Body of pancreas (tissue), 4 donors: ENCODE data around the gene UBE3B. TPM values are rescaled to one million over a fixed set of nuclear protein-coding genes. Genes with fewer than 3 reads are reported as not detected.

Source experiments
- ATAC-seq: fragments of 150-250 bp; one replicate; pipeline ENCODE4 v1.9.1; 2016
- DNase-seq, 4 donors: peaks; one replicate each; pipeline ENCODE4 v3.0.0-alpha.2; 2019
- H3K27ac ChIP-seq, 4 donors: fragments of 200-600 bp; sonication (generic); 1 replicate in 3 of 4; 2 replicates in 1 of 4; pipeline versions ENCODE4 v1.5.1 to v1.6.1; 2016 to 2019; ENCODE audit warnings: mild to moderate bottlenecking in 1 of 4, mixed read lengths in 1 of 4, moderate library complexity in 1 of 4
- H3K27me3 ChIP-seq, 2 donors: fragments of 200-600 bp; sonication (generic); one replicate each; pipeline ENCODE4 v1.6.0; 2016; ENCODE audit warnings: mild to moderate bottlenecking in 1 of 2
- H3K36me3 ChIP-seq, 2 donors: fragments of 200-600 bp; sonication (generic); replicated peaks in 1 of 2; 2 replicates each; pipeline ENCODE4 v1.5.1; 2016; ENCODE audit warnings: low read depth in 2 of 2; ENCODE audit not compliant: insufficient read depth in 1 of 2
- H3K4me1 ChIP-seq: fragments of 200-600 bp; sonication (generic); one replicate; pipeline ENCODE4 v1.6.0; 2016
- H3K4me3 ChIP-seq, 2 donors: fragments of 200-600 bp; sonication (generic); 1 replicate in 1 of 2; 2 replicates in 1 of 2; pipeline ENCODE4 v1.5.1; 2016 to 2019
- H3K9me3 ChIP-seq, 3 donors: fragments of 200-600 bp; sonication (generic); 1 replicate in 2 of 3; 2 replicates in 1 of 3; pipeline ENCODE4 v1.5.1; 2016
- POLR2A ChIP-seq, 3 donors: fragments of 450-650 bp; IDR thresholded peaks; one replicate each; pipeline ENCODE4 v1.6.1; 2016; ENCODE audit warnings: antibody characterized with exemption in 3 of 3, mild to moderate bottlenecking in 2 of 3
- WGBS, 2 donors: methylation state at CpG; one replicate each; pipeline ENCODE4 v1.1.5; 2017; 5-methylcytosine and 5-hydroxymethylcytosine counted together
- intact Hi-C: fragments of 100-400 bp; cut with DNase I; formaldehyde crosslinking; loops from one replicate; pipeline ENCODE4 v1.15.1; 2023
- total RNA-seq, 2 donors: library from RNA; depleted of rRNA; stranded (reverse); fragments of >200 nt; gene quantifications; one replicate each; pipeline ENCODE4 v1.1.0, GENCODE V29; 2016
- TF ChIP-seq, protein P1 (sequence below), 7 experiments: fragments of 450-650 bp in 4 of 7; fragments of 200-600 bp in 3 of 7; sonication (generic) in 3 of 7; IDR thresholded peaks; one replicate each; pipeline ENCODE4 v1.5.1; 2016 to 2019; ENCODE audit warnings: antibody characterized with exemption in 7 of 7

Gene UBE3B
- total RNA-seq, 2 donors from 2014 or later, result 18.9 to 33.9 TPM

DNA sequence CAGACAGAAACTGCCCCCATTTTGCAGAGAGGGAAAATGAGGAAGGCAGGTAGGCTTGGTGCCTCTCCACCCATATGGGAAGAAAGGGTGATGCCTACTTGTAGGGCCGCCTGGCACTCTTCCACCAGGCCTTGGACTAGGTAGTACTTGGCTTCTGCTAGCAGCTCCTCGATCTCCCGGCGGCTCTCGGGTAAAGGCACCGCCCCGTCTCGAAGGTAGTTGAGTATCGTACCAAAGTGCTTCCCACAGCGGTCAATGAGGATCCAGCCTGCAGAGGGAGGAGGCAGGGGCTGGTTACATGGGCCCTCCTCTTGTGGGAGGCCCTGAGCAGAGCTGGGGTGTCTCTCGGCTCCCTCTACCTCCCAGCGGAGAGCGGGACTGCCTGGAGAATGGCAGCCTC is 16.9 kb upstream of the UBE3B start:
- Histone ChIP-seq H3K4me1 (peaks cover 37% of the 10 kb centered on the region), H3K36me3 (peaks cover 0 to 7% of the 10 kb centered on the region in 2 donors), H3K9me3 (no peaks in the 10 kb centered on the region), H3K27me3 (no peaks in the 10 kb centered on the region), H3K27ac (peak overlapping the region; percentile 12 to 86 (median 72)), H3K4me3 (no peak overlapping the region)
- TF ChIP-seq, protein P1, sequence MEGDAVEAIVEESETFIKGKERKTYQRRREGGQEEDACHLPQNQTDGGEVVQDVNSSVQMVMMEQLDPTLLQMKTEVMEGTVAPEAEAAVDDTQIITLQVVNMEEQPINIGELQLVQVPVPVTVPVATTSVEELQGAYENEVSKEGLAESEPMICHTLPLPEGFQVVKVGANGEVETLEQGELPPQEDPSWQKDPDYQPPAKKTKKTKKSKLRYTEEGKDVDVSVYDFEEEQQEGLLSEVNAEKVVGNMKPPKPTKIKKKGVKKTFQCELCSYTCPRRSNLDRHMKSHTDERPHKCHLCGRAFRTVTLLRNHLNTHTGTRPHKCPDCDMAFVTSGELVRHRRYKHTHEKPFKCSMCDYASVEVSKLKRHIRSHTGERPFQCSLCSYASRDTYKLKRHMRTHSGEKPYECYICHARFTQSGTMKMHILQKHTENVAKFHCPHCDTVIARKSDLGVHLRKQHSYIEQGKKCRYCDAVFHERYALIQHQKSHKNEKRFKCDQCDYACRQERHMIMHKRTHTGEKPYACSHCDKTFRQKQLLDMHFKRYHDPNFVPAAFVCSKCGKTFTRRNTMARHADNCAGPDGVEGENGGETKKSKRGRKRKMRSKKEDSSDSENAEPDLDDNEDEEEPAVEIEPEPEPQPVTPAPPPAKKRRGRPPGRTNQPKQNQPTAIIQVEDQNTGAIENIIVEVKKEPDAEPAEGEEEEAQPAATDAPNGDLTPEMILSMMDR (IDR thresholded peaks at IDR 0.05), result no peak
- no peak for TF ChIP-seq POLR2A (IDR thresholded peaks at IDR 0.05)
- ATAC-seq, result no peak
- peak in 1 of 4 donors; percentile 23 for DNase-seq
- intact Hi-C loops, result no loop called here
- WGBS, 2 donors, result 91% methylated on average over 13 of the region's 13 CpGs; no CpG with 5 or more reads in 1 of the 2 donors

DNA sequence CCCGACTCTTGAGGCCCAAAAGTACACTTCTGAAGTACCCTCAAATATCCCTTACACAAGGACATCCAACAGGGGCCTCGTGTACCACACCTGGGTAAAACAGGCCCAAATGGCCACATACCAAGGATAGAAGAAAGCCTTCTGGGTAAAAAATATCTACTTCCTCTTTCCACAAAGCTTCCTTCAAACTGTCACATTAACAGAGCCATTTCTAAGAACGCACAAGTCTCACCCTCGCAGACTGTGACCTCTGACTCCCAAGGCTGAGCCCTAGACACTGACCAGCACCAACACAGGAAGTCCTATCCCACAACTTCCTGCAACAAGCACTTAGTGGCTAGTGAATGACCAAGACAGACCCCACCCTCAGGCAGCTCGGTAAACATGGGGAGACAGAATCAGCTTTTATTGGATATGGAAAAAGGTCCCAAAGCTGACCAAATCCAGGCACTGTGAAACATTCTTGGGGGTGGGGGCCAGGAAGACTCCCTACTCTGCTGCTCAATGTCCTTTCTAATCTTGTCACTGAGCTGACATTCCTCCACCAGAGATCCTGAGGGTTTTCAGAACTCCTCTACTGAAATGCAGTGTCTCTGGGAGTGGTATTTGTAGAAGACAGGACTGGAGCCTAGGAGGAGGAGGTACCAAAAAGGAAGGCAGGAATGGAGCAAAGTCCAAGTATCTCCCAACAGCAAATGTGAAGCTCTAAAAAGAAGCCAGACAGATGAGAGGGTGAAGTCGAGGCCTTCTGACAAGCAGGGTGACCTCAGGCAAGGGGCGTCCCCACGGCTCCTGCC is 16.2 kb upstream of the UBE3B start:
- peak overlapping the region; percentile 18 to 86 (median 72) for H3K27ac ChIP-seq
- ATAC-seq, result peak; percentile 19
- no peaks in the 10 kb centered on the region for H3K9me3 ChIP-seq
- no peaks in the 10 kb centered on the region for H3K27me3 ChIP-seq
- peak in 2 of 4 donors; percentile 22 to 64 for DNase-seq
- H3K4me3 ChIP-seq, result no peak overlapping the region
- H3K36me3 ChIP-seq, result peaks cover 0 to 2% of the 10 kb centered on the region in 2 donors
- H3K4me1 ChIP-seq, result peaks cover 37% of the 10 kb centered on the region
- 64 to 88% methylated on average over 6 to 8 of the region's 8 CpGs for WGBS, 2 donors
- no peak for TF ChIP-seq POLR2A (IDR thresholded peaks at IDR 0.05)
- TF ChIP-seq, protein P1 (IDR thresholded peaks at IDR 0.05), result no peak
- intact Hi-C loops, result no loop called here

DNA sequence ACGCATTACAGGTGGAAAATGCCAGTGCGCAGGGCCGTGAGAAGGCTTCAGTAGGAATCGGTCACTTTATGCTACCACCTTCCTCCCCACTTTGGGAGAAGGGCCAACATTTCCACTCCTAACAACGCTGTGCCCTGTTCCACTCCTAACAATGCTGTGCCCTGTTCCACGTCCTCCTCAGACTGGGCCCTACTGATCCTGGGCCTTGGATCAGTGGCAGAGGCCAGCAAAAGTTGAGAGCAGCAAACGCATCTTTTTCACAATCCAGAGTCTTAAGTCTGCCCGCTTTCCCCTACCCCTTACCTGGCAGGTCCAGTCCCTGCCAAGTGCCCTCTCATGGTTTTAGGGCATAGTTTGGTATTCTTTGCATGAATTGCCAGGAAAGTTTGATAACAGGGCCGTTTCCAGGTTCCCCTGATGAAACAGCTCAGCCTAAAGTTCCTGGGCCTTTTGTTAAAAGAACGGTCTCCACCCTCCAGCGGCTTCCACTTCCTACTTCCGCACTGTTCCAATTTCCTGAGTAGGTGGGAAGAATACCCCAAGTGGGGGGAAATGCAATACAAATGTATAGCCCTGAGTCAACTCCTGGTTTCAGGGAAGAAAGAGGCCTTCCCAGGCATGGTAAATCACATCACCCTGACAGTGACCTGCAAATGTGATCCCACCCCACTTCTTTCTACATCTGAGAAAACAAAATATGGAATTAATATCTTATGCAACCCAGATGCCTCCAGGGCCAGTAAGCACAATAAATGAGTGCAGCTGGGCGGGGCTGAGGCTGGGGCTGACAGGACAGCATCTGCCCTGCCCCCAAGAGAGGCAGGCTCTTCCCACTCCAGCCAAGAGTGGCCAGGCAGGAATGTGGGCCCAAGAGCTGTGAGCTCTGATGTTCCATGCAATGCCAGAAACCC is 15.3 kb upstream of the UBE3B start:
- Histone ChIP-seq H3K9me3 (no peaks in the 10 kb centered on the region), H3K4me1 (peaks cover 41% of the 10 kb centered on the region), H3K27me3 (no peaks in the 10 kb centered on the region), H3K27ac (peak overlapping the region; percentile 18 to 86 (median 72)), H3K36me3 (no peaks in the 10 kb centered on the region), H3K4me3 (no peak overlapping the region)
- intact Hi-C loops, result no loop called here
- 70 to 78% methylated on average over 13 of the region's 13 CpGs for WGBS, 2 donors
- TF ChIP-seq, protein P1 (IDR thresholded peaks at IDR 0.05), result no peak
- TF ChIP-seq POLR2A (IDR thresholded peaks at IDR 0.05), result no peak
- ATAC-seq, result peak; percentile 65
- DNase-seq, result peak; percentile 36 to 71 (median 58)

DNA sequence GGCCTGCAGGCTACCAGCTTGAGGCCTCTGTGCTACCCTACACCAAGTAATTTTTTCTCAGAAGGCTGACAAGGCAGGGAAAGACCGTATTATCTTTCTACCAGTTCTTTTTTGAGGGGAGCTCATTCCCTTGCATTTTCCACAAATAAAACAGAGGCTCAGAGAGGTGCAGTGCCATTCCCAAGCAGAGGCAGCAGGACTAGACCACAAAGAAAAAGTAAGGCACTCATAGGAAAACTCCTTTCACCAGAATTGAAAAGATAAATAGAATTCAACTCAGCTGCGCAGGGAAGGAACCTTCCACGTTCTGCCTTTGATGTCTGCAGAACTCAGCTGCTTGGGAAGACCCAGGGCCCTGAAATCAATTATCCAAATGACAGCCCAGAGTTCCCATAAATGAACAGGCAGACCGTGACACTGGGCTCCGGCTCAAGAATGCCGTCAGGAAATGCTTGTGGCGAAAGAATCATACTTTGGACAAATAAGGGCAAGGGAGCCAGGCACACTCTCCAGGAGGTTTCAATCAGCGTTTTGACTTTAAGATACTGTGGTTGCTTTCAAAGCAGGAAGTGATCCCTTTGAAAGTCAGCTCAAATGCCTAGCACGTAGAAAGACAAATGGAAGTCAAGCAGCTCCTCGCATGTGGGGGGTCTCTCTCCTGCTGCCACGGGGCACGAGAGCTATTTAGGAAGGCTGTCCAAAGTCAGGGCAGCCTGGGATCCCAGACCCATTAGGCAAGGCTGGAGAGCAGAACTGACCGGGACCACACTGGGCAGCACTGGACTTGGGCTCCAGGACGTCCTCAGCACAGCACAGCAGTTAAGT is 14.4 kb upstream of the UBE3B start:
- TF ChIP-seq, protein P1 (IDR thresholded peaks at IDR 0.05), result no peak
- TF ChIP-seq POLR2A (IDR thresholded peaks at IDR 0.05), result peak in 2 of 3 donors; percentile 26 to 35
- no peaks in the 10 kb centered on the region for H3K27me3 ChIP-seq
- intact Hi-C loops, result no loop called here
- no peaks in the 10 kb centered on the region for H3K9me3 ChIP-seq
- peak; percentile 53 to 78 (median 62) for DNase-seq
- H3K4me3 ChIP-seq, result no peak overlapping the region
- 43 to 54% methylated on average over 11 to 14 of the region's 14 CpGs for WGBS, 2 donors
- H3K27ac ChIP-seq, result peak overlapping the region; percentile 61 to 86 (median 80)
- ATAC-seq, result peak; percentile 82
- no peaks in the 10 kb centered on the region for H3K36me3 ChIP-seq
- peaks cover 43% of the 10 kb centered on the region for H3K4me1 ChIP-seq
